ENCODE data around the gene CLN6. TPM values are rescaled to one million over a fixed set of nuclear protein-coding genes. Genes with fewer than 3 reads are reported as not detected.
A peak's percentile ranks its signal among the peaks of the same experiment; 100 is the strongest.

CLN6 gene
- total RNA-seq, 1 donor: 16.8 TPM

DNA sequence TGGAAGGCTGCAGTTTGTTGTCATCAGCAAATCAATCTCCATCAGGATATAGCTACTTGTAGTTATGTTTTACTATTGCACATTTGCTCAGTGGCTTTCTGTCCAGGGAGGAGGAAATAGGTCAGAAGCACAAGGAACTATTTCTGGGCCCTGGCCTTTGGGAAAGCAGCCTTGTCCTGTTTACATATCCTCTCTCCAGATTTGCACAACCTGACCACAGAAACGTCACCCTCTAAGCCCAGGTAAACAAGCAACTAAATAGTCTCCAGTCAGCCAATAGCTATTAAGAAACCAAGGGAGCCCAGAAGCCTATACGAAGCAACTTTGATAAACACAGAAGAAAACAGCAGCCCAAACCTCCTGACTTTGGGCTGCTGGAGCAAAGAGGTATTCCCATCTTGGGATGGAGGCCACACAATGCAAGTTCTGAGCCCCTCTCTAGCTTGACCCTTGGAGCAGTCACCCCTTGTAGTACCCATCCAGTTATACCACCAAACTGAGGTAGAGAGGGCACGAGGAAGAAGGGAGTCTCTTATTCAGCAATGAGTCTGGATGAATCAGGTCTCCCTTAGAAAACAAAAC, 45.7 kb upstream of the CLN6 start:
- TF ChIP-seq, protein P1, sequence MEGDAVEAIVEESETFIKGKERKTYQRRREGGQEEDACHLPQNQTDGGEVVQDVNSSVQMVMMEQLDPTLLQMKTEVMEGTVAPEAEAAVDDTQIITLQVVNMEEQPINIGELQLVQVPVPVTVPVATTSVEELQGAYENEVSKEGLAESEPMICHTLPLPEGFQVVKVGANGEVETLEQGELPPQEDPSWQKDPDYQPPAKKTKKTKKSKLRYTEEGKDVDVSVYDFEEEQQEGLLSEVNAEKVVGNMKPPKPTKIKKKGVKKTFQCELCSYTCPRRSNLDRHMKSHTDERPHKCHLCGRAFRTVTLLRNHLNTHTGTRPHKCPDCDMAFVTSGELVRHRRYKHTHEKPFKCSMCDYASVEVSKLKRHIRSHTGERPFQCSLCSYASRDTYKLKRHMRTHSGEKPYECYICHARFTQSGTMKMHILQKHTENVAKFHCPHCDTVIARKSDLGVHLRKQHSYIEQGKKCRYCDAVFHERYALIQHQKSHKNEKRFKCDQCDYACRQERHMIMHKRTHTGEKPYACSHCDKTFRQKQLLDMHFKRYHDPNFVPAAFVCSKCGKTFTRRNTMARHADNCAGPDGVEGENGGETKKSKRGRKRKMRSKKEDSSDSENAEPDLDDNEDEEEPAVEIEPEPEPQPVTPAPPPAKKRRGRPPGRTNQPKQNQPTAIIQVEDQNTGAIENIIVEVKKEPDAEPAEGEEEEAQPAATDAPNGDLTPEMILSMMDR (IDR thresholded peaks at IDR 0.05; ENCODE audit: insufficient read depth, low read depth, low read length): no peak
- peak; percentile 97 for DNase-seq (ENCODE audit: low read depth)
- no peak overlapping the region for H3K4me3 ChIP-seq (ENCODE audit: low read depth, low read length)

DNA sequence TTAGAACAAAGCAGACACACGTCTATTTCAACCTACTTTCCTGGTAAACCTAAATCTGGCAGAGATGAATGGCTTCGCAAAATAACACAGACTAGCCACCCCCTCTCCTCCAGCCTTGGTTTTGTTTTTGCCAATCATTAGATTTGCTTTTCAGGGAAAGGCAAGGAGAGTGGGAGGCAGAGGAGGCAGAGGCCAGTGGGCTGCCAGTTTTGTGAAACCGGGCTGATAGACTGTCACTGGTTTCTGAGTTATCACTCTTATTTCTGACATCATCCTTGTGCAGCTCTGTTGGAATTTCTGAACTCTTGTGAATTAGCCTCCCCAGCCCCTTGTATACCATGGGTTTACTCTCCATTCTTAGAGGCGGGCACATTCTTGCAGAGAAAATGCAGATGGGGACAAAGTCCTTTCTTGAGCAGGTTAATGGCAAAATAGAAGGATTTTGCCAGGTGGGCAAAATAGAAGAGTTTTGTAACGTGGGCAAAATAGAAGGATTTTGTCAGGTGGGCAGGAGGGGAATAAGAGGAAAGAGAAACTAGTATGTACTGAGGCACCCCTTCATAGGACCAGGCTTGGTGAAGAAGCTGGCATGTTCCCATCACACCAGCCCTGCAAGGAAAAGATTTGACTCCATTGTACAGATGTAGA, 44.8 kb upstream of the CLN6 start:
- H3K4me3 ChIP-seq (ENCODE audit: low read depth, low read length): no peak overlapping the region
- no peak for DNase-seq (ENCODE audit: low read depth)
- TF ChIP-seq, protein P1 (IDR thresholded peaks at IDR 0.05; ENCODE audit: insufficient read depth, low read depth, low read length): no peak

- H3K4me3 ChIP-seq (ENCODE audit: low read depth, low read length): no peak overlapping the region
- peak; percentile 87 for DNase-seq (ENCODE audit: low read depth)
Observed at GRCh38 chr15:68272721-68273271, 43.3 kb upstream of the CLN6 start.

DNA sequence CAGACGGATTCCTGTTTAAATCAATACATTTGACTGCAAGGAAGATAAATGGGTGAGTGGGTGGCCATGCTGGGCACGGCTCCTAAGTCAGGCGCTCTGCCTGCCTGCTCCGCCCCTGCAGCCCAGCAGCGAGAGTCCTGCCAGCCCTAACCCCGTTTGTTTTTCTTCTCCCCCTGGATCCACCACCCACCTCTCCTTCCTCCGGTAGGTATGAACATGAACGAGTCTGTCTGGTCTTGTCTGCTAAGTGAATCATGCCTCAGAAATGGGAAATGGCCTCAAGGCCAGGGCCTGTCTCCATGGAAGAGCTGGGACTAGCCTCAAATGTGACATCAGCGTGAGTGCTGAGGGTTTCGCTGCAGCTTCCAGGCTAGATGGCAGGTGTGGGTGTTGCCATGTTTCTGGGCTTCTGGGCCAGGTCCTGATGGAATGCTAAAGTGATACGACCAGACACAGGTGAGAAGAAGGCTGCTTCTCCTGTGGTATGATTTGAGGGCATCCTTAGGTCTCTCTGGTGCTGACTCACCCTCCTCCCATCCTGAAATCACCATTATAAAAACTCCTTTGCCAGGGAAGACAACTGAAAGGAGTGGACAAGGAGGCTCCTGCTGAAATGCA, 42.4 kb upstream of the CLN6 start:
- TF ChIP-seq, protein P1 (IDR thresholded peaks at IDR 0.05; ENCODE audit: insufficient read depth, low read depth, low read length): no peak
- DNase-seq (ENCODE audit: low read depth): peak; percentile 67
- no peak overlapping the region for H3K4me3 ChIP-seq (ENCODE audit: low read depth, low read length)

More at GRCh38 chr15:68272721-68273271, 43.3 kb upstream of the CLN6 start:
- TF ChIP-seq, protein P1 (IDR thresholded peaks at IDR 0.05; ENCODE audit: insufficient read depth, low read depth, low read length): no peak

GRCh38 chr15:68268405-68268804, 38.9 kb upstream of the CLN6 start:
- H3K4me3 ChIP-seq (ENCODE audit: low read depth, low read length): no peak overlapping the region
- DNase-seq (ENCODE audit: low read depth): no peak
- TF ChIP-seq, protein P1 (IDR thresholded peaks at IDR 0.05; ENCODE audit: insufficient read depth, low read depth, low read length): no peak

GRCh38 chr15:68265674-68266073, 36.1 kb upstream of the CLN6 start:
- TF ChIP-seq, protein P1 (IDR thresholded peaks at IDR 0.05; ENCODE audit: insufficient read depth, low read depth, low read length): no peak
- DNase-seq (ENCODE audit: low read depth): no peak
- no peak overlapping the region for H3K4me3 ChIP-seq (ENCODE audit: low read depth, low read length)
